GM11168 (cell line): ENCODE measurements around the gene UFSP1.
"Not testable (repeated sequence)": the region's sequence is repeated elsewhere in the genome, so short reads cannot be mapped to it uniquely, and the experiment has no call there.

Experiments used
- in situ Hi-C: fragments of 300-500 bp; cut with MboI; formaldehyde crosslinking; loops from one replicate; pipeline ENCODE4 v1.12.0; 2022; ENCODE audit warnings: low sequenced_read_pairs; ENCODE audit not compliant: unreplicated experiment

UFSP1 gene

DNA sequence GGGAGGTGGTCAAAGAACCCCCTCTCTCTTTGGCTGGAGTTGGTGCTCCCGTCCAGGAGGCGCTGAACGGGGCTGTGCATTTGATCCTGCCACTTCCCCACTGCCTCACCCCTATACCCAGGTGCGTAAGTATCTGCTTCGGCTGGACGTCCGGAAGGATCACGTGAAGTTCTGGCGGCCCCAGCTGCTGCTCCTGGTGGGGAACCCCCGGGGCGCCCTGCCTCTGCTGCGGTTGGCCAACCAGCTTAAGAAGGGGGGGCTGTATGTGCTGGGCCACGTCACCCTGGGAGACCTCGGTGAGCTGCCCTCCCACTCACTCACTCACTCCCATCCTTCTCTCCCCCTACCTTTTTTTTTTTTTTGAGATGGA is 27.9 kb downstream of the UFSP1 start:
- in situ Hi-C loops: no loop called here

GRCh38 chr7:100860702-100861615 is 28.6 kb downstream of the UFSP1 start:
- in situ Hi-C loops: no loop called here

DNA sequence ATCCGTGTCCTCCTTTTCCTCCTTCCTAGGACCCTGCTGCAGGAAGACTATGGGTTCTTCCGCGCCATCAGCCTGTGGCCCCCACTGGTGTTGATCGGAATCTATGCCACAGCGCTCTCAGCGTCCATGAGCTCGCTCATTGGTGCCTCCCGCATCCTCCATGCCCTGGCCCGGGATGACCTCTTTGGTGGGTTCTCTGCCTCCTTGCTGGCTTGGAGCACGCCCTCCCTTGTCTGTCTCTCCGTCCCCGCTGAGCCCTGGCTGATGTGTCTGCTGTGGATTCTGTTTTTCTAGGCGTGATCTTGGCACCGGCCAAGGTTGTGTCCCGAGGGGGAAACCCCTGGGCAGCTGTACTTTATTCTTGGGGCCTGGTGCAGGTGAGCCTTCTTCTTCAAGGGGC is 29.7 kb downstream of the UFSP1 start:
- in situ Hi-C loops: no loop called here

- in situ Hi-C loops: no loop called here
Measured at GRCh38 chr7:100856871-100857282, 32.6 kb downstream of the UFSP1 start.

DNA sequence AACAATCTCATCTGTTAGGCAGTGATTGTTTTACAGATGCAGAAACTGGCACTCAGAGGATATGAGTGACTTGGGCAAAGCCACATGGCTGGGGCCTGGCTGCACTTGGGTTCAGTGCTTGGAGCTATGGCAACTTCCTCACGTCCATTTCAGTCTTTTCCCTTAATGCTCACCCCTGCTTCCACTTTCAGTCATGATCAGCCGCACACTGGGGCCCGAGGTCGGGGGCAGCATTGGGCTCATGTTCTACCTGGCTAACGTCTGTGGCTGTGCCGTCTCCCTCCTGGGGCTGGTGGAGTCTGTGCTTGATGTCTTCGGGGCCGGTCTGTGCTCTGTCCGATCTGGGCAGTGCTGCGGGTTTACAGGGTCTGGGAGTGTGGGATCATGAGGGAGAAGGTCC is 34.0 kb downstream of the UFSP1 start:
- in situ Hi-C loops: no loop called here

GRCh38 chr7:100854899-100855298 is 34.6 kb downstream of the UFSP1 start:
- in situ Hi-C loops: not testable (repeated sequence)

DNA sequence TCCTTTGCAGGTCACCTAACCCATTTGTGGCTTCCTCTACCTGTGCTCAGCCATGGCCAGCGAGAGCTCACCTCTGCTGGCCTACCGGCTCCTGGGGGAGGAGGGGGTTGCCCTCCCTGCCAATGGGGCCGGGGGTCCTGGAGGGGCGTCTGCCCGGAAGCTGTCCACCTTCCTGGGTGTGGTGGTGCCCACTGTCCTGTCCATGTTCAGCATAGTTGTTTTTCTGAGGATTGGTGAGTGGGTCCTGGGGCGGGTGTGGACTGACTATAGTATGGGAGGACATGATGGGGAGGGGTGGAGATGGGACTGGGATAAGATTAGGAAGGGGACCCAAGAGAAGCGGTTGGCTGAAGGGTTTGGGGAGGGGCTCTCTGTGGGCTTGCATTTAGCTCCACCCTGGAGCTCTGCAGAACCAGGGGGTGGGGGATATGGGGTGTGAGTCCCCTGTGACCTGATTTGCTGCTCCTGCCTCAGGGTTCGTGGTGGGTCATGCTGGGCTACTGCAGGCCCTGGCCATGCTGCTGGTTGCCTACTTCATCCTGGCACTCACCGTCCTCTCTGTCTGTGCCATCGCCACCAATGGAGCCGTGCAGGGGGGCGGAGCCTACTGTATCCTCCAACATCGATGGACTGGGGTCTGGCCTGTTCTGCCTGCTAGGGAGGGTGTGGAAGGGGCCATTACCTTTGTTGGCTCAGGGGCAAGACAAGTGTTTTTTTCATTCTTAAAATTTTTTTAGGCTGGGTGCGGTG is 35.2 kb downstream of the UFSP1 start:
- in situ Hi-C loops: no loop called here

- in situ Hi-C loops: no loop called here
Measured at GRCh38 chr7:100852048-100852872, 37.3 kb downstream of the UFSP1 start, which contains the start of gene SLC12A9. TSS of gene SLC12A9 (plus strand) at chr7:100852713. CDS start at chr7:100854198, 1,485 bp downstream.

GRCh38 chr7:100847360-100847759 is 42.2 kb downstream of the UFSP1 start:
- in situ Hi-C loops: no loop called here

- in situ Hi-C loops: no loop called here
Measured at GRCh38 chr7:100840470-100841100, 48.9 kb downstream of the UFSP1 start.

DNA sequence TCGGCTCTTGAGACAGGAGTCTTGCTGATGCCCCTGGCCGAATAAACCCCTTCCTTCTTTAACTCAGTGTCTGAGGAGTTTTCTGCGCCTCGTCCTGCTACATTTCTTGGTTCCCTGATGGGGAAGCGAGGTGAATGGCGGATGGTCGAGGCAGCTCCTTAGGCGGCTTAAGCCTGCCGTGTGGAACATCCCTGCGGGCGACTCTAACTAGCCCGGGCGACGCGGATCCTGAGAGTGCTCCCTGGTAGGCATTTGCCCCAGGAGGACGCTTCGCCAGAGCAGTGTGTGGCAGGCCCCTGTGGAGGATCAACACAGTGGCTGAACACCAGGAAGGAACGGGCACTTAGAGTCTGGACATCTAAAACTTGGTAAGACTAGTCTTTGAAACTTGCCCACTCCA is 50.2 kb downstream of the UFSP1 start:
- in situ Hi-C loops: no loop called here
